HG02678 (cell line): ENCODE data around the gene FLAD1.
A peak's percentile ranks its signal among the peaks of the same experiment; 100 is the strongest.

Source experiments
- ATAC-seq: cut with Tn5 transposase; IDR thresholded peaks from one replicate; pipeline ENCODE4 v1.9.1; 2021; ENCODE audit warnings: mild to moderate bottlenecking, moderate library complexity; ENCODE audit not compliant: unreplicated experiment

The FLAD1 gene

DNA sequence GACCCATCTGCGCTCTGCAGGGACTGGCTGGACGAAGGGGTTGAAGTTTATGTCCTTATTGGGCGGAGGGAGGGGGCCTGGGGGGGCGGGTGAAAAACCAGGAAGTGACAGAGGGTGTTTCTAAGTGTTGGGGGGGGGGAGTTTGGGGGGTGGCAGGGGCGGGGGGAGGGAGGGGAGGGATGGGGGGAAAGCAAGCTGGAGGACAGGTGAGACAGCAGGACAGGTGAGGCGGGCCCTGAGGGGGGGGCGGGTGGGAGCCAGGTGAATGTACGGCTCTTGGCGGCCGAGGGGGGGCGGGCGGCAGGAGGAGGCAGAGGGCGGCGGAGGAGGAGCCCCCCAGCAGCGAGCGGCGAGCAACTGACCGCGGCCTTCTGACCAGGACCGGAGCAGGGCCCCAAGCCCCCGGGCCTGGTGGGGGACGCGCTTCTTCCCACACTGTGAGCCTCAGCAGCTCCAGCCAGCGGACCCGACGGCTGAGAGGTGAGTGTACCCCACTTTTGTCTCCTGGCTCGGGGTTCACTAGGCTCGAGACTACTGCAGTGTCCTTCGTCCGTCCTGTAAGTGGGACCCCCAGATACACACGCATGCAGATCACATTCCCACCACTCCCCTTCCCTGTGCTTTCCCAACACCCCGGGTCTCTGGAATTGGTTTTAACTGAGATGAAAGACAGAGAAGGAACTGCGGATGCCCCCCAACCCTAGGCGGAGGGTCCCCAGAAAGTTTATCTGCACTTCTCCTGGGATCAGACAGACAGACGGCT lies 19.5 kb downstream of the FLAD1 start, which contains the start of gene ZBTB7B:
TSS of gene ZBTB7B (plus strand) at position 339 of the 763 bp plus-strand sequence. CDS start 11,859 bp downstream, outside the sequence.
- ATAC-seq: peak; percentile 4

DNA sequence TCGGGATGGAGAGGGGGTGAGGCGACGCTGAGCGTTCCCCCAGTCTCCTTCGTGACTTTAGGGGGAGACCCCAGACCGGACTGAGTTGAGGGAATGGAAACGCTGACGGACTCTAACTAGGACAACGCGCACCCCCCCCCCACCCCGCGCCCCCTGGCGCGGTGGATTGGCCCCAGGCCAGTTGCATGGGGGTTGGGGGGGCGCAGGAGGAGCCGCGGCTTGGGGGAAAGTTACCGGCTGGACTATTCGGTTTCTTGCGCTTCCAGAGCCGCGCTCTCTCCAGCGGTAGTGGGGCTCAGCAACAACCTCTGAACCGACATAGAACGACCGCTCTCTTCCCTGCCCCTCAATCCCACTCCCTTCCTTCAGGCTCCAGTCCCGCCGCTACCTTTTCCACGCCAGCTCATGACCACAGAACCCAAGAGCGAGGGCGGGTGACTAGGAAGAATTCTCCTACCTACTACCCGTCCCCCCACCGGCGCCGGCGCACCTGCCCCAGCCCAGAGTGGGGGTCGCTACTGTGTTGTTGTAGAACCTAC lies 20.2 kb downstream of the FLAD1 start:
- ATAC-seq: no peak

DNA sequence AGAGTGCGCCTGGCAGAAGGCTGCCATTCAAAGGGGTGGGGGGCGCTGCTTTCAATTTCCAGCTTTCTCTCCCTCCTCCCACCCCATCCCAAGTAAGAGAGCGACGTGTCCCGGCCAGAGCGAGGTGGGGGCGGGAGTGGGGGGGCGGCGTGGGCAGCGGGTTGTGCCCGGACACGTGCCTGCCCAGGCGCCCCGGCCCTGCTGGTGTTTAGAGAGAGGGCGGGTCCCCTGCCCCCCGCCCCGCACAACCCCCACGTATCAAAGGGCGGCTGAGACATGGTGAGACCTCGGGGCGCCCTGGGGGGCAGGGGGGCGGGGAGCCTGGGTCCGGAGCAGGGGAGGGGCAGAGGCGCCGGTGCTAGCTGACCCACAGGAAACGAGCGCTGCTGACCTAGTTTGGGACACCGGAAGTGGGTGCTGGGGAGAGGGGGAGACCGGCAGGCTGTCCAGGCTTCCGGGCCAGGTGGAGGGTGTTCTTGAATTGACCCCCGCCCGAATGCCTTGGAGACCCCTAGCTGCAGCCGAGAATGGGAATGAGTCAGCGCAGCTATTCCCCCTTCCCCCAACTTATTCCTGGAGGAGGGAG lies 20.7 kb downstream of the FLAD1 start:
- no peak for ATAC-seq

GRCh38 chr1:155004352-155005075 lies 21.4 kb downstream of the FLAD1 start:
- no peak for ATAC-seq

- no peak for ATAC-seq
Observed at GRCh38 chr1:155005076-155006011, 22.2 kb downstream of the FLAD1 start.

GRCh38 chr1:155006601-155007101 lies 23.5 kb downstream of the FLAD1 start:
- no peak for ATAC-seq

GRCh38 chr1:155007251-155007828 lies 24.2 kb downstream of the FLAD1 start:
- ATAC-seq: no peak

GRCh38 chr1:155008015-155008941 lies 25.1 kb downstream of the FLAD1 start:
- ATAC-seq: no peak

DNA sequence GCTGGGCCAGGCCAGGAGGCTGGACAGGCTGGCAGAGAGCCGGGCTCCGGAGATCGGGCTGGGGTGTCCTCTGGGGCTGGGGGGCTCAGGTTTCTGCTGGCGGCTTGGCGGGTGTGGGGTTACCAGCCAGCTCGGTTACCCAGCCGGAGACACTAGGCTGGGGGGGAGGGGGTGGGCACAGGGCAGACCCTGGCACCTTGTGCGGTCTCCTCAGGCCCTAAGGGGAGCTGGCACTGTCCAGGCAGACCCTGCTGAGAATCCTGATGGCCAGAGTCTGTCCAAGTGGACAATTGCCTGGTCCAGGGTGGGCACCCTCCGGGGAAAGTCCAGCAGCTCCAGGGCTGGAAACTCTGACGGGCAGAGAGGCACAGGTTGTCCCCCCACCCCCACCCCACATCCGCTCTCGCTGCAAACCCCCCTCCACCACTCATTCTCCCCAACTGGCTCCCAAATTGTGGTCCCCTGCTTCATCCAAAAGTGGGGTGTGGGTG lies 26.1 kb downstream of the FLAD1 start:
- ATAC-seq: no peak

DNA sequence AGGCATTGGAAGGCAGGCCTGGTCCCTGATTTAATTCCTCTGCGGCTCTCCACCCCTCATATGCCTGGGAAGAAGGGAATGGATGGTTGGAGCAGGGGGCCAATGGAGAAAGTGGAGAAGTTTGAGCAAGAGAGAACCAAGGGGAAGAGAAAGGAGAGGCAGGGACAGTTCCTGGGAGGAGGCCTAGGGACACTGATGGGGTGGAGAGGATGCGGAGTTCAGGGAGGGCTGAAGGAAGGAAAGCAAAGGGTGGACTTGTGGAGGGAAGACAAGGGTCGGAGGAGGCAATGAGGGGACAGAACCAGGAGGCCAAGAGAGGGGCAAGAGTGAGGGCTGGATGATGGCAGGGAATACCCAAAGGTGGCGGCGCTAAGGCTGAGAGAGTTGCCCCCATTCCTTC lies 26.6 kb downstream of the FLAD1 start:
- no peak for ATAC-seq

DNA sequence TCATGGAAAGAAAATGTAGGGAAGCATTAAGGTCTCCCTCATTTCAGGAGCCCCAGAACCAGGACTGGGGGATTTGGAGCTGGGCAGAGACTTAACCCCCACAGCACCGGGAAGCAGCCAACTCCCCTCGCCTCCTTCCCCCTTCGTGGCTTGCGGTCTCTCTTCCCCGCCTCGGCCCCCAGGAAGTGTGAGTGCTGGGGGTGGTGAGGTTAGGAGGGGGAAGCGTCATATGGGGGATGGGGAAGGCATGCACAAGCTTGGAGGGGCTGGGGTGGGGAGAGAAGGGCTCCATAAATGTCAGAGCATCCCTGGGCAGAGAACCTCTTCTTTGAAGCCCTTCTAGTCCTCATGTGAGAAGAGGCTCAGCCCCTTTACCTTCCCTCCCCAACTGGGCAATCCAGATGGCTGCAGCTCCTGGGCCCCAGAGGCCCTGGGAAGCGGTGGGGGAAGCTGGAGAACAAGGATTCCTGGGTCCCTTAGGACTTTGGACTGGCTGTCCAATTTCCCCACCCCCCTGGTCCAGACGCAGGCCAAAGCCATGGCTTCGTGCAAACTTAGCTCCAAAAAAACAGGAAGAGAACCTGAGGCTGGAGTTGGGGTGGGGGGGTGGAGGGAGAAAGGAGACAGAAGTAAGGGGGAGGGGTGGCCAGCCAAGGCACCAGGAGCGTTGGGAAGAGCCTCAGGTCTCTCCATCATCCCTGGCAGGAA lies 27.2 kb downstream of the FLAD1 start:
- no peak for ATAC-seq

DNA sequence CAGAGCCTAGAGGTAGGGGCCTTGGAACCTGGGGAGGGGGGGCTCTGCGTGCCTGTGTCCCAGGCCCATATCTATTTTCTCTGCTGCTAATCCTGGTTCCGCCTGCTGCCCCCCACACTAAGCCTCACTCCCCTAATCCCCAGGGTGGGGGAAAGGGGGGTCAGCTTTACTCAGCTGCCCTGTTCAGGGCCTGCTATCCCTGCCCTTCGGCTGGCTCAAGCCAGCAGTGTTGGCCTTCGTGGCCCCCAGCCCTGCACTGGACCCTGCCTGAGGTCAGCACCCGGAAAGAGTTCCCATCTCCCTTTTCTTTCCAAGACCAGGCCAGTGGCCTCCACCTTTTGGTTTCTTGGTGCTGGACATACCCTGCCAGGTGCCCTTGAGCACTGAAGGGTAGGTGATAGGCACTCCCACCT lies 27.9 kb downstream of the FLAD1 start:
- ATAC-seq: no peak

DNA sequence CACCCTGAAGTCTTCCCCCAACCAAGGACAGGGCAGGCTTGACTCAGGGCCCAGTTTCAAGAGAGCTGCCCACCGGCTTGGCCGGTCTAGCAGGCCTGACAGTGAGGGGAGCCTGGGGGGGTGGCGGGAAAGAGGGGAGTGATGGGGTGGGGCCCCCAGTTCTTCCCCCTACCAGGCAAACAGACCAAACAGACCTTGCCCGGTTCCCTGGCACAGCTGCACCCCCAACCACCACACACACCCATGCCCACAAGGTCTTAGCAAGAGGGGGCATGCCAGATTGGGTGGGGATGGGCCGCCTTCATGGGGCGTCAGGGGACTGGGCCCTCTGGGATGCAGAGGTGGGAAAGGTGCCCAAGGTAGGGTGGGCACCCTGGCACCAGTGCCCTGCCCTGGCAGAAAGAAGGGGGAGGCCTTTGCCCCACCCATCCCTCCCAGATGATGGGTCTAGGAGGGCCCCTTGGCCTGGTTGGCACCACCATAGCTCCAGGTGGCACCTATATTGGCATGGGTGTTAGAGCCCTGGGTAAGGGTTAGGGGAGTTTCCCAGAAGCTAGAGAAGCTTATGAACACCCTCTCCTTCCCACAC lies 28.4 kb downstream of the FLAD1 start:
- no peak for ATAC-seq

- ATAC-seq: no peak
Observed at GRCh38 chr1:155012026-155012546, 28.9 kb downstream of the FLAD1 start.

- no peak for ATAC-seq
Observed at GRCh38 chr1:155012776-155013602, 29.8 kb downstream of the FLAD1 start.

DNA sequence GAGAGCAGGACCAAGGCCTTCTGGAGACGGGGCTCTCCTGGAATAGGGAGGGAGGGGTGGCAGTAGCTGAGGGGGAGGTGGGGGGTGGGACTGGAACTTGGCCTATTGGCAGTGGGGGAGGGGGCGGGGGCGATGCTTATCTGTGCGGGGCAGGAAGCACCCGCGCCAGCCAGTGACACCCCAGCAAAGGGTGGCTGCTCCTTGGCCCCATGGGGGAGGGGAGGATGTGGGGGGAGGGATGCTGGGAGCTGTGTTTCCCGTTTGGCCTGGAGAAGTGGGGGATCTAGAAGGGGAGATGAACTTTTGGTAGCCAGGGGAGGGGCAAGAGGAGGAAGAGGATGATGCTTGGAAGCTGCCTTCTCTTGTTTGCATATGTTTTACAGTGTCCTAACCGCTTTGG lies 30.5 kb downstream of the FLAD1 start:
- no peak for ATAC-seq
